GM12872 (cell line): ENCODE data around the gene AIPL1.

Experiments
- TF ChIP-seq, protein P1 (sequence below): IDR thresholded peaks from 3 replicates; pipeline ENCODE4 v1.5.1; 2011; ENCODE audit warnings: low read depth, mild to moderate bottlenecking, low read length, moderate library complexity; ENCODE audit not compliant: insufficient read depth

AIPL1 gene

GRCh38 chr17:6457688-6458459 lies 23.0 kb upstream of the AIPL1 start:
- TF ChIP-seq, protein P1, sequence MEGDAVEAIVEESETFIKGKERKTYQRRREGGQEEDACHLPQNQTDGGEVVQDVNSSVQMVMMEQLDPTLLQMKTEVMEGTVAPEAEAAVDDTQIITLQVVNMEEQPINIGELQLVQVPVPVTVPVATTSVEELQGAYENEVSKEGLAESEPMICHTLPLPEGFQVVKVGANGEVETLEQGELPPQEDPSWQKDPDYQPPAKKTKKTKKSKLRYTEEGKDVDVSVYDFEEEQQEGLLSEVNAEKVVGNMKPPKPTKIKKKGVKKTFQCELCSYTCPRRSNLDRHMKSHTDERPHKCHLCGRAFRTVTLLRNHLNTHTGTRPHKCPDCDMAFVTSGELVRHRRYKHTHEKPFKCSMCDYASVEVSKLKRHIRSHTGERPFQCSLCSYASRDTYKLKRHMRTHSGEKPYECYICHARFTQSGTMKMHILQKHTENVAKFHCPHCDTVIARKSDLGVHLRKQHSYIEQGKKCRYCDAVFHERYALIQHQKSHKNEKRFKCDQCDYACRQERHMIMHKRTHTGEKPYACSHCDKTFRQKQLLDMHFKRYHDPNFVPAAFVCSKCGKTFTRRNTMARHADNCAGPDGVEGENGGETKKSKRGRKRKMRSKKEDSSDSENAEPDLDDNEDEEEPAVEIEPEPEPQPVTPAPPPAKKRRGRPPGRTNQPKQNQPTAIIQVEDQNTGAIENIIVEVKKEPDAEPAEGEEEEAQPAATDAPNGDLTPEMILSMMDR: no peak

- TF ChIP-seq, protein P1: no peak
These were observed 22.2 kb upstream of the AIPL1 start for GRCh38 chr17:6456914-6457687.

GRCh38 chr17:6456321-6456720 lies 21.4 kb upstream of the AIPL1 start:
- TF ChIP-seq, protein P1: no peak

DNA sequence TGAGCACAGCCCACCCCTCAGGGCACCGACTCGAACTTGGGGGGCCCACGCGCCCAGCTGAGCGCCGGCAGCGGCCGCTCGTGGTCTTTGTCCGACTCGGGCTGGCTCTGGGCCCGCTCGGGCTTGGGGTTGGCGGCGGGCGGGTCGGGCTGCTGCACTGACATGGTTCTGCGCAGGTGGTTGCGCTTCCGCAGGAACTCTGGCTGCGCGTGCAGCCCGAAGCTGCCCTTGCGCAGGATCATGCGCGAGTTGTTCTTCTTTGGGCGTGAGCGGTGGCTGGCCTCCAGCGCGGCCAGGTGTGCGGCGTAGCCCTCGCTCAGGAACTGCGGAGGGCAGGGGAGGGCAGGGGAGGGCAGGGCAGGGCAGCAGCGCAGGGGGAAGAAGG lies 20.4 kb upstream of the AIPL1 start:
- TF ChIP-seq, protein P1: no peak

- TF ChIP-seq, protein P1: no peak
These were observed 19.8 kb upstream of the AIPL1 start for GRCh38 chr17:6454495-6455320.

DNA sequence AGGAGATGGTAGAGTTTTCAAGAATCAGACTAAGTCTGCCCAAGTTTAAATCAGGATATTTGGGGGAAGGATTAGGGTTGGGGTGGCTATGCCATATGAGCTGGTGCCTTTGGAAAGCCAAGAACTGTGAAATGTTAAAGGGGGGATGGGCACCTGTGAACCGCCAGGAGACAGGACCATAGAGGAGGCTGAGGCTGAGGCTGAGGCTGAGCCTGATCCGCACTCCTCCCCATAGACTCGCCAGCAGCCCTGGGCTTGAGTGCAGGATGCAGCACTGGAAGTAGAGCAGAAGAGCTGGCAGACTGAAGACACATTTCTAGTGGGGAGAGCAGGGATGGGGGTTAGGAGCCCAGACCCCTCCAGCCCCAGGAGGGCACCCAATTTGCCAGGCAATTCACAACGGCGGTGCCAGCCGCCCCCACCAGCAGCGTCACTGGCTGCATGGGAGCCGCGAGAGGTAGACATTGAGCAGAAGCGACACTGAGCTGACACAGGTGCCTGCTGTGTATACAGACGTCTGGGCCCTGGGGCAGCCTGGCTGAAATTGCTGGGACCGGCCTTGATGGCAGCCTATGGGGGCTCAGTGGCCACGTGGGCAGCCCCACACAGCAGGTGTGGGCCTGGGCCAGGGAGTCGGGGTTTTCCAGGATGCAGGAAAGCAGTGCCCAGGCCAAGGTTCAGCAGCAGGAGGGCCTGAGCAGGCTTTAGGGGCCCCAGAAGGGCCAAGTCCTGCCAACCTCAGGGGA lies 18.5 kb upstream of the AIPL1 start:
- TF ChIP-seq, protein P1: no peak
